OCI-M1 (cell line): ENCODE measurements around the gene CLDN3.
A peak's percentile ranks its signal among the peaks of the same experiment; 100 is the strongest.
"Not testable (repeated sequence)": the region's sequence is repeated elsewhere in the genome, so short reads cannot be mapped to it uniquely, and the experiment has no call there.

Experiments
- DNase-seq: peaks from one replicate; lab custom pipeline; 2025; lab: John Stamatoyannopoulos, UW

CLDN3 gene

GRCh38 chr7:73770002-73770859 is at the start of gene CLDN3:
Gene CLDN3, minus strand, starts transcription at chr7:73770270. Its CDS starts 221 bp downstream, at chr7:73770049.
- no peak for DNase-seq

GRCh38 chr7:73817121-73817520 is 47.1 kb upstream of the CLDN3 start:
- no peak for DNase-seq

- DNase-seq, result no peak
These were observed 45.4 kb upstream of the CLDN3 start for GRCh38 chr7:73815436-73815835.

GRCh38 chr7:73812996-73813395 is 42.9 kb upstream of the CLDN3 start:
- peak; percentile 21 for DNase-seq

GRCh38 chr7:73811760-73812168 is 41.7 kb upstream of the CLDN3 start:
- DNase-seq, result peak; percentile 75

GRCh38 chr7:73810998-73811360 is 40.9 kb upstream of the CLDN3 start:
- DNase-seq, result no peak

- no peak for DNase-seq
These were observed 39.4 kb upstream of the CLDN3 start for GRCh38 chr7:73809467-73809951.

GRCh38 chr7:73802459-73802858 is 32.4 kb upstream of the CLDN3 start:
- no peak for DNase-seq

- DNase-seq, result no peak
These were observed 31.5 kb upstream of the CLDN3 start for GRCh38 chr7:73801577-73801976.

GRCh38 chr7:73799282-73800141 is 29.4 kb upstream of the CLDN3 start:
- DNase-seq, result no peak

GRCh38 chr7:73797176-73797575 is 27.1 kb upstream of the CLDN3 start:
- not testable (repeated sequence) for DNase-seq

- DNase-seq, result not testable (repeated sequence)
These were observed 26.6 kb upstream of the CLDN3 start for GRCh38 chr7:73796656-73797055.

GRCh38 chr7:73795188-73795587 is 25.1 kb upstream of the CLDN3 start:
- not testable (repeated sequence) for DNase-seq

GRCh38 chr7:73791170-73791690 is 21.2 kb upstream of the CLDN3 start:
- not testable (repeated sequence) for DNase-seq

- DNase-seq, result peak; percentile 51
These were observed 19.0 kb upstream of the CLDN3 start for GRCh38 chr7:73789051-73789450.

- not testable (repeated sequence) for DNase-seq
These were observed 17.6 kb upstream of the CLDN3 start for GRCh38 chr7:73787786-73788048.

- DNase-seq, result no peak
These were observed 16.5 kb upstream of the CLDN3 start for GRCh38 chr7:73786588-73786987.

- no peak for DNase-seq
These were observed 9.4 kb upstream of the CLDN3 start for GRCh38 chr7:73779517-73779916.

GRCh38 chr7:73778801-73779389 is 8.8 kb upstream of the CLDN3 start:
- DNase-seq, result no peak

GRCh38 chr7:73774923-73775322 is 4.9 kb upstream of the CLDN3 start:
- DNase-seq, result peak; percentile 74

- no peak for DNase-seq
These were observed 3.8 kb upstream of the CLDN3 start for GRCh38 chr7:73773700-73774517.
